Astrocyte of the cerebellum (primary cell): ENCODE data around the gene NOXO1.
A peak's percentile ranks its signal among the peaks of the same experiment; 100 is the strongest.

Experiments used
- DNase-seq: peaks from one replicate; pipeline ENCODE4 v3.0.0-alpha.2; 2011; ENCODE audit warnings: low read depth
- H3K4me3 ChIP-seq: 2 replicates; pipeline ENCODE4 v1.5.1; 2011; ENCODE audit warnings: mild to moderate bottlenecking, low read depth, low read length, moderate library complexity
- in situ Hi-C: cut with HindIII; loops from 2 replicates; pipeline ENCODE4 v1.10.0; 2017; ENCODE audit warnings: low sequenced_read_pairs
- TF ChIP-seq, protein P1 (sequence below): IDR thresholded peaks from 2 replicates; pipeline ENCODE4 v1.5.1; 2012; ENCODE audit warnings: low read length, low read depth, moderate library complexity, mild to moderate bottlenecking; ENCODE audit errors: missing control alignments

Gene NOXO1

GRCh38 chr16:1990351-1991134 is 9.3 kb upstream of the NOXO1 start:
- TF ChIP-seq, protein P1, sequence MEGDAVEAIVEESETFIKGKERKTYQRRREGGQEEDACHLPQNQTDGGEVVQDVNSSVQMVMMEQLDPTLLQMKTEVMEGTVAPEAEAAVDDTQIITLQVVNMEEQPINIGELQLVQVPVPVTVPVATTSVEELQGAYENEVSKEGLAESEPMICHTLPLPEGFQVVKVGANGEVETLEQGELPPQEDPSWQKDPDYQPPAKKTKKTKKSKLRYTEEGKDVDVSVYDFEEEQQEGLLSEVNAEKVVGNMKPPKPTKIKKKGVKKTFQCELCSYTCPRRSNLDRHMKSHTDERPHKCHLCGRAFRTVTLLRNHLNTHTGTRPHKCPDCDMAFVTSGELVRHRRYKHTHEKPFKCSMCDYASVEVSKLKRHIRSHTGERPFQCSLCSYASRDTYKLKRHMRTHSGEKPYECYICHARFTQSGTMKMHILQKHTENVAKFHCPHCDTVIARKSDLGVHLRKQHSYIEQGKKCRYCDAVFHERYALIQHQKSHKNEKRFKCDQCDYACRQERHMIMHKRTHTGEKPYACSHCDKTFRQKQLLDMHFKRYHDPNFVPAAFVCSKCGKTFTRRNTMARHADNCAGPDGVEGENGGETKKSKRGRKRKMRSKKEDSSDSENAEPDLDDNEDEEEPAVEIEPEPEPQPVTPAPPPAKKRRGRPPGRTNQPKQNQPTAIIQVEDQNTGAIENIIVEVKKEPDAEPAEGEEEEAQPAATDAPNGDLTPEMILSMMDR = no peak
- in situ Hi-C loops = no loop called here
- DNase-seq = no peak
- H3K4me3 ChIP-seq = peak overlapping the region; percentile 21

DNA sequence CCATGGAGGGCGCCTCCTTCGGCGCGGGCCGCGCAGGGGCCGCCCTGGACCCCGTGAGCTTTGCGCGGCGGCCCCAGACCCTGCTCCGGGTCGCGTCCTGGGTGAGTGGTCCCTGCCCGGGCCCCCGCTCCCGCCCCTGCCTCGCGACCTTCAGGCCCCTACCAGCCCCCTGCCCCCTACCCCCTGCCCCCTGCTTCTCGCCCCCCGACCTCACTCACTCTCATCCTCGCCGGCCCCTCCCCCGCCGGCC is 8.8 kb upstream of the NOXO1 start:
- in situ Hi-C loops = no loop called here
- TF ChIP-seq, protein P1 = no peak
- DNase-seq = no peak
- H3K4me3 ChIP-seq = peak overlapping the region; percentile 21

DNA sequence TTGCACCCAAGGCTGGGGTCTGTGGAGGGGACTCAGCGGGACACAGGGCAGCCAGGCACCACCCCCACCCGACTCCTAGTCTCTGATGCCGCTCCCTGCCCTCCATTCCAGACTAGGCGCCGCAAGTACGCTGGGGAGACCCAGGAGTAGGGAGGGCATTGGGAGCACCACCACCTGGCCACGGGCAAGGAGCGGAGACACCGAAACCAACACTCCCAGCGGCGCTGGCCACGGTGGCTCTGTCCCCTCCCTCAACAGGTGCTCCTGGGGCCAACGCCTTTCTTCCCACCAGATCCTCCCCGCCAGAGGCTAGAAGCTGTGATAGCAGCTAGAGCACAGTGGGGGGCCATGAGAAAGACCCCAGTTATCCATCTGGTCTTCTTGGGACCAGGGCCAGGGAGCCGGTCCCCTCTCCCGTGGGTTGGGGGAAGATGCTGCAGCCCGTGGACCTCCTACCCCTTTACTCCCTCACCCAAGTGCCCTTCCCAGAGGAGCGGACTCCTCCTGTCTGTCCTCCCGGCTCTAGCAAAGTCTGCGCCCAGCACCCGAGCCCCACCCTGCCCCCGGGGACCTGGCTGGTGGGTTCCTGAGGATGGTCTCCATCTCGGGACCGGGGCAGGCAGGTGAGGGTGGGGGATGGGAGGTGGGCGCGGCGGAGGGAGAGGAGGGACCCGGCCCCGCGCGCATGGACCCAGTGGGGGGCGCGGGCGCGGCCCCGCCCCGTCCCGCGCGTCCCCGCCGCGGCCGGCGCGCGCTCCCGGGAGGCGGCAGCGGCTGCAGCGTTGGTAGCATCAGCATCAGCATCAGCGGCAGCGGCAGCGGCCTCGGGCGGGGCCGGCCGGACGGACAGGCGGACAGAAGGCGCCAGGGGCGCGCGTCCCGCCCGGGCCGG is 8.2 kb upstream of the NOXO1 start, which contains the start of gene SYNGR3:
Gene SYNGR3 (plus strand): TSS at position 762 of the 892 bp plus-strand sequence. CDS start 133 bp downstream, outside the sequence.
- in situ Hi-C loops = no loop called here
- TF ChIP-seq, protein P1 = no peak
- DNase-seq = no peak
- H3K4me3 ChIP-seq = peak within 1 kb of the TSS; percentile 21

- in situ Hi-C loops = no loop called here
- DNase-seq = no peak
- TF ChIP-seq, protein P1 = no peak
- no peak overlapping the region for H3K4me3 ChIP-seq
Observed at GRCh38 chr16:1987198-1987597, 5.9 kb upstream of the NOXO1 start.

GRCh38 chr16:1985466-1986150 is 4.3 kb upstream of the NOXO1 start:
- in situ Hi-C loops = no loop called here
- no peak overlapping the region for H3K4me3 ChIP-seq
- TF ChIP-seq, protein P1 = no peak
- DNase-seq = no peak
